Nephron (organoid): ENCODE measurements around the gene HEXIM1.

ENCODE experiments used
- H3K27ac Mint-ChIP-seq, 3 experiments: 2 replicates each; pipeline ENCODE4 v1.8.0; 2020; ENCODE audit warnings: mixed read lengths in 3 of 3, mild to moderate bottlenecking in 2 of 3, moderate library complexity in 1 of 3
- H3K27me3 Mint-ChIP-seq: 2 replicates; pipeline ENCODE4 v1.8.0; 2021; ENCODE audit warnings: low read depth, mild to moderate bottlenecking, moderate library complexity, mixed read lengths
- H3K36me3 Mint-ChIP-seq: 2 replicates; pipeline ENCODE4 v1.8.0; 2020; ENCODE audit warnings: low read depth, mixed read lengths
- H3K4me1 Mint-ChIP-seq: 2 replicates; pipeline ENCODE4 v1.8.0; 2020; ENCODE audit warnings: mixed read lengths
- H3K4me3 Mint-ChIP-seq, 3 experiments: 2 replicates each; pipeline ENCODE4 v1.8.0; 2020; ENCODE audit warnings: mild to moderate bottlenecking in 3 of 3, mixed read lengths in 3 of 3, moderate library complexity in 2 of 3
- H3K9me3 Mint-ChIP-seq: 2 replicates; pipeline ENCODE4 v1.8.0; 2020; ENCODE audit warnings: mixed read lengths
- TF ChIP-seq, protein P1 (sequence below), 3 experiments: fragments of 200-600 bp; sonication (generic); IDR thresholded peaks; one replicate each; pipeline ENCODE4 v1.5.0; 2021; ENCODE audit warnings: antibody characterized with exemption in 3 of 3; ENCODE audit not compliant: unreplicated experiment in 3 of 3

HEXIM1 gene

DNA sequence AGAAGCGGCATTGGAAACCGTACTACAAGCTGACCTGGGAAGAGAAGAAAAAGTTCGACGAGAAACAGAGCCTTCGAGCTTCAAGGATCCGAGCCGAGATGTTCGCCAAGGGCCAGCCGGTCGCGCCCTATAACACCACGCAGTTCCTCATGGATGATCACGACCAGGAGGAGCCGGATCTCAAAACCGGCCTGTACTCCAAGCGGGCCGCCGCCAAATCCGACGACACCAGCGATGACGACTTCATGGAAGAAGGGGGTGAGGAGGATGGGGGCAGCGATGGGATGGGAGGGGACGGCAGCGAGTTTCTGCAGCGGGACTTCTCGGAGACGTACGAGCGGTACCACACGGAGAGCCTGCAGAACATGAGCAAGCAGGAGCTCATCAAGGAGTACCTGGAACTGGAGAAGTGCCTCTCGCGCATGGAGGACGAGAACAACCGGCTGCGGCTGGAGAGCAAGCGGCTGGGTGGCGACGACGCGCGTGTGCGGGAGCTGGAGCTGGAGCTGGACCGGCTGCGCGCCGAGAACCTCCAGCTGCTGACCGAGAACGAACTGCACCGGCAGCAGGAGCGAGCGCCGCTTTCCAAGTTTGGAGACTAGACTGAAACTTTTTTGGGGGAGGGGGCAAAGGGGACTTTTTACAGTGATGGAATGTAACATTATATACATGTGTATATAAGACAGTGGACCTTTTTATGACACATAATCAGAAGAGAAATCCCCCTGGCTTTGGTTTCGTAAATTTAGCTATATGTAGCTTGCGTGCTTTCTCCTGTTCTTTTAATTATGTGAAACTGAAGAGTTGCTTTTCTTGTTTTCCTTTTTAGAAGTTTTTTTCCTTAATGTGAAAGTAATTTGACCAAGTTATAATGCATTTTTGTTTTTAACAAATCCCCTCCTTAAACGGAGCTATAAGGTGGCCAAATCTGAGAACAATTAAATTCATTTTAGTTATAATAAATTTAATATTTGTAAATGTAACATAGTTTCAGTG is 1.7 kb downstream of the HEXIM1 start:
- Mint-ChIP-seq H3K4me3 (peak overlapping the region; percentile 92 to 100 (median 96)), H3K27me3 (no peaks in the 10 kb centered on the region), H3K4me1 (peaks cover 36% of the 10 kb centered on the region), H3K27ac (peak overlapping the region; percentile 100), H3K9me3 (no peaks in the 10 kb centered on the region), H3K36me3 (peaks cover 3% of the 10 kb centered on the region)
- TF ChIP-seq, protein P1, sequence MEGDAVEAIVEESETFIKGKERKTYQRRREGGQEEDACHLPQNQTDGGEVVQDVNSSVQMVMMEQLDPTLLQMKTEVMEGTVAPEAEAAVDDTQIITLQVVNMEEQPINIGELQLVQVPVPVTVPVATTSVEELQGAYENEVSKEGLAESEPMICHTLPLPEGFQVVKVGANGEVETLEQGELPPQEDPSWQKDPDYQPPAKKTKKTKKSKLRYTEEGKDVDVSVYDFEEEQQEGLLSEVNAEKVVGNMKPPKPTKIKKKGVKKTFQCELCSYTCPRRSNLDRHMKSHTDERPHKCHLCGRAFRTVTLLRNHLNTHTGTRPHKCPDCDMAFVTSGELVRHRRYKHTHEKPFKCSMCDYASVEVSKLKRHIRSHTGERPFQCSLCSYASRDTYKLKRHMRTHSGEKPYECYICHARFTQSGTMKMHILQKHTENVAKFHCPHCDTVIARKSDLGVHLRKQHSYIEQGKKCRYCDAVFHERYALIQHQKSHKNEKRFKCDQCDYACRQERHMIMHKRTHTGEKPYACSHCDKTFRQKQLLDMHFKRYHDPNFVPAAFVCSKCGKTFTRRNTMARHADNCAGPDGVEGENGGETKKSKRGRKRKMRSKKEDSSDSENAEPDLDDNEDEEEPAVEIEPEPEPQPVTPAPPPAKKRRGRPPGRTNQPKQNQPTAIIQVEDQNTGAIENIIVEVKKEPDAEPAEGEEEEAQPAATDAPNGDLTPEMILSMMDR (IDR thresholded peaks at IDR 0.05; ENCODE audit: unreplicated experiment in 3 of 3): no peak

DNA sequence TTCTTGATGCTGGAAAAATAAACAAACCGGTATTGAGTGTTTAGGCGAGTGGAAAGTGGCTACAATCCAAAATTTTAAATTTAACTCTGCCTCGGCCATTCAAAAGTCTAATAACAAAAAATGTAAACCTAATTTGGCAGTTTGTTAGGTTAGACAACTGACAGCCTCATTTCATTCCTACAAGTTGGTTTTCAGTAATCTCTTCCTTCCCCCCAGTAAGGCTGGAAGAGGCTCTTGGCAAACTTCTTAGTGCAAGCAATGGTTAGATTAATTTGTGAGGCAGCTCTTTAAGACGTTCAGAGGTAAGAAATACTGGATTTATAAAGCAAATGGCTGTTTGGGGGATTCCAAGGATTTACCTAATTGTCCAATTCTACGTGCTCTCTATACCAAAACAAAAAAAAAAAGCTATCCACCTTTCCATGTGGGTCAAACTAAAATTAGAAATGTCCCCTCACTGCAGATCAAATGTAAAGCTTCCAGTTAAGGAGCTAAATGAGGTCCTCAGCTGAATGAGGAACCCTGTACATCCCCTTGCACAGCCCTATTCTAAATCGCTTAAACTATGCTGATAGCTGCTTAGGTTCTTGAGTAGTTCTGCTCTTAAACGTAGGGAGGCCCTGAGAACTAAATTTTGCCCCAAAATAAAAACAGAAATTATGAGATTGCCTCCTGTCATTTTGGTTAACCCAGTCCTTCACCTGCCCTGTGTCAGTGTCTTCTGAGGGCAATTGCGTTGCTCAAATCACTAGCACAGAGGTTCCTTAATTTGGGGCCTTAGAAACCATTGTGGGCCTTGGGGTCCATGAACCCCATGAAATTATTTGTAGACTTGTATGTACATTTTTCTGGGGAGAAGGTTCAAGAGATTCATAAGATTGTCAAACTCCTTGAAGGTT is 2.9 kb downstream of the HEXIM1 start:
- TF ChIP-seq, protein P1 (IDR thresholded peaks at IDR 0.05; ENCODE audit: unreplicated experiment in 3 of 3): no peak
- H3K4me3 Mint-ChIP-seq: peak overlapping the region; percentile 92 to 100 (median 96)
- peaks cover 3% of the 10 kb centered on the region for H3K36me3 Mint-ChIP-seq

DNA sequence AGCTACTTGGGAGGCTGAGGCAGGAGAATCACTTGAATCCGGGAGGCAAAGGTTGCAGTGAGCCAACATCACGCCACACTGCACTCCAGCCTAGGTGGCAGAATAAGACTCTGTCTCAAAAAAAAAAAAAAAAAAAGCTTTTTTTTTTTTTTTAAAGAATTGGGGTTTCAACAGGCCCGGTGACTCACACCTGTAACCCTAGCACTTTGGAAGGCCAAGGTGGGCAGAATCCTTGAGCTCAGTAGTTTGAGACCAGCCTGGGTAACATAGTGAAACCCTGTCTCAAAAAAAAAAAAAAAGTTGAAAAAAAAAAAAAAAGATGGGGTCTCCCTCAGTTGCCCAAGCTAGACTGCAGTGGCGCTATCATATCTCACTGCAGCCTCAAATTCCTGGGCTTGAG is 6.8 kb downstream of the HEXIM1 start:
- no peaks in the 10 kb centered on the region for H3K27me3 Mint-ChIP-seq
- H3K4me3 Mint-ChIP-seq: no peak overlapping the region
- peaks cover 42% of the 10 kb centered on the region for H3K4me1 Mint-ChIP-seq
- TF ChIP-seq, protein P1 (IDR thresholded peaks at IDR 0.05; ENCODE audit: unreplicated experiment in 3 of 3): no peak
- peaks cover 5% of the 10 kb centered on the region for H3K36me3 Mint-ChIP-seq
- H3K27ac Mint-ChIP-seq: peak overlapping the region in 1 of 3 experiments; percentile 45
- no peaks in the 10 kb centered on the region for H3K9me3 Mint-ChIP-seq

More for the DNA sequence above, 2.9 kb downstream of the HEXIM1 start:
- Mint-ChIP-seq H3K4me1 (peaks cover 38% of the 10 kb centered on the region), H3K9me3 (no peaks in the 10 kb centered on the region), H3K27ac (peak overlapping the region; percentile 70 to 100 (median 72)), H3K27me3 (no peaks in the 10 kb centered on the region)

DNA sequence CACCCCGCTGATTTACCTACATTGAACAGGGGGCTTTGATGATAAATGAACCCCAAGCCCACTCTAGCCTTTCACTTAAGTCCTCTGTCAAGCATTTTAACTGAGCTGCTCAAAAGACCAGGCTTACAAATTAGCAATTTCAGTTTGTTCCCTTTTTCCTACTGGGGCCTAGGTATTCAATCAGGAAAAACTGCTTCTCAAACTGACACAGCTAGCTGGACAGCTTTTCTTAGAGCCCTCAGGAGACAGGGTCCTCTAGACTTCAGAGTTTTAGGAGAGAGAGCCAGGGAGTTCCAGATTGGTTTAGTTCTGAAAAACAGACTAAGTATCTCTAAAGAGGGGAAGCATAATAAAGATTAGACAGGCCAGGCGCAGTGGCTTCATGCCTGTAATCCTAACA is 7.2 kb downstream of the HEXIM1 start:
- peak overlapping the region; percentile 45 to 79 (median 62) for H3K27ac Mint-ChIP-seq
- H3K27me3 Mint-ChIP-seq: no peaks in the 10 kb centered on the region
- peak overlapping the region in 1 of 3 experiments; percentile 17 for H3K4me3 Mint-ChIP-seq
- no peaks in the 10 kb centered on the region for H3K9me3 Mint-ChIP-seq
- peaks cover 44% of the 10 kb centered on the region for H3K4me1 Mint-ChIP-seq
- H3K36me3 Mint-ChIP-seq: peaks cover 5% of the 10 kb centered on the region
- TF ChIP-seq, protein P1 (IDR thresholded peaks at IDR 0.05; ENCODE audit: unreplicated experiment in 3 of 3): no peak

- Mint-ChIP-seq H3K9me3 (no peaks in the 10 kb centered on the region), H3K36me3 (peaks cover 5% of the 10 kb centered on the region), H3K27me3 (no peaks in the 10 kb centered on the region), H3K4me1 (peaks cover 39% of the 10 kb centered on the region), H3K27ac (peak overlapping the region; percentile 10 to 79 (median 39)), H3K4me3 (peak overlapping the region in 1 of 3 experiments; percentile 35)
- TF ChIP-seq, protein P1 (IDR thresholded peaks at IDR 0.05; ENCODE audit: unreplicated experiment in 3 of 3): no peak
Measured at GRCh38 chr17:45156242-45156641, 8.0 kb downstream of the HEXIM1 start.
